H1 (cell line): ENCODE measurements around the gene HPS6. TPM values are rescaled to one million over a fixed set of nuclear protein-coding genes. Genes with fewer than 3 reads are reported as not detected.

Experiments used
- CTCF ChIA-PET: fragments of 300-600 bp; sonication (Branson Sonifier 250); formaldehyde crosslinking; loops from one replicate; lab custom pipeline; 2021; ENCODE audit not compliant: partially characterized antibody; lab: Charles Lee
- POLR2A ChIA-PET: fragments of 300-600 bp; sonication (Branson Sonifier 250); formaldehyde crosslinking; loops from one replicate; lab custom pipeline; 2021; ENCODE audit warnings: inconsistent platforms; ENCODE audit not compliant: partially characterized antibody; lab: Charles Lee
- DNase-seq, 2 experiments: peaks; one replicate each; pipeline versions ENCODE4 v3.0.0 to v3.0.0-alpha.2; 2010 to 2022; ENCODE audit warnings: low spot score in 2 of 2, low read depth in 1 of 2, mixed read lengths in 1 of 2
- FAIRE-seq: peaks from 2 replicates; lab custom pipeline; 2011; peaks lifted over from hg19 to GRCh38; lab: Jason Lieb, UNC
- H2AFZ ChIP-seq: 2 replicates; pipeline ENCODE4 v1.8.1; 2012; ENCODE audit warnings: low read length, inconsistent platforms
- H2AK5ac ChIP-seq: 2 replicates; pipeline ENCODE4 v1.6.1; 2013; ENCODE audit warnings: low read depth, low read length
- H2BK120ac ChIP-seq: replicated peaks from 2 replicates; pipeline ENCODE3; 2013; ENCODE audit warnings: low read depth, low read length, inconsistent platforms
- H2BK12ac ChIP-seq: 2 replicates; pipeline ENCODE4 v1.6.1; 2013; ENCODE audit warnings: low read depth, low read length
- H2BK15ac ChIP-seq: 2 replicates; pipeline ENCODE4 v1.6.1; 2013; ENCODE audit warnings: low read length
- H2BK20ac ChIP-seq: 2 replicates; pipeline ENCODE4 v1.6.1; 2013; ENCODE audit warnings: low read length
- H2BK5ac ChIP-seq: 2 replicates; pipeline ENCODE4 v1.6.1; 2013; ENCODE audit warnings: low read depth, low read length
- H3K14ac ChIP-seq: 2 replicates; pipeline ENCODE4 v1.6.1; 2013; ENCODE audit warnings: inconsistent platforms; ENCODE audit not compliant: insufficient read length
- H3K18ac ChIP-seq: 2 replicates; pipeline ENCODE4 v1.6.1; 2013; ENCODE audit warnings: low read length; ENCODE audit errors: extremely low read depth
- H3K23ac ChIP-seq: 2 replicates; pipeline ENCODE4 v1.6.1; 2013; ENCODE audit warnings: inconsistent platforms; ENCODE audit not compliant: insufficient read length
- H3K23me2 ChIP-seq: 2 replicates; pipeline ENCODE4 v1.6.1; 2013; ENCODE audit warnings: low read depth, low read length
- H3K27ac ChIP-seq: 2 replicates; pipeline ENCODE4 v1.6.1; 2011; ENCODE audit warnings: low read depth, low read length, inconsistent platforms
- H3K27me3 ChIP-seq, 4 experiments: replicated peaks in 1 of 4; 1 replicate in 1 of 4; 2 replicates in 3 of 4; pipeline versions ENCODE4 v1.6.1 to v1.8.1; 2011 to 2013; ENCODE audit warnings: low read length in 3 of 4, mild to moderate bottlenecking in 3 of 4, inconsistent platforms in 2 of 4, mixed read lengths in 2 of 4, moderate library complexity in 1 of 4; ENCODE audit not compliant: control insufficient read depth in 3 of 4, insufficient read depth in 3 of 4; ENCODE audit errors: extremely low read depth in 1 of 4
- H3K36me3 ChIP-seq, 4 experiments: 2 replicates each; pipeline versions ENCODE4 v1.6.1 to v1.8.1; 2011 to 2013; ENCODE audit warnings: mild to moderate bottlenecking in 4 of 4, low read length in 3 of 4, moderate library complexity in 2 of 4, control low read depth in 1 of 4, inconsistent platforms in 1 of 4; ENCODE audit not compliant: insufficient read depth in 4 of 4, control insufficient read depth in 2 of 4
- H3K4ac ChIP-seq: replicated peaks from 2 replicates; pipeline ENCODE3; 2013; ENCODE audit warnings: low read length, low read depth, mixed read lengths, inconsistent platforms; ENCODE audit not compliant: insufficient read length
- H3K4me1 ChIP-seq, 4 experiments: replicated peaks in 1 of 4; 1 replicate in 1 of 4; 2 replicates in 3 of 4; pipeline versions ENCODE4 v1.6.1 to v1.8.1; 2011 to 2013; ENCODE audit warnings: low read length in 3 of 4, inconsistent platforms in 2 of 4, mixed read lengths in 1 of 4; ENCODE audit not compliant: insufficient read depth in 4 of 4, control insufficient read depth in 3 of 4
- H3K4me2 ChIP-seq, 2 experiments: 2 replicates each; pipeline versions ENCODE4 v1.6.1 to v1.8.1; 2011 to 2013; ENCODE audit warnings: low read depth in 2 of 2, low read length in 2 of 2, control low read depth in 1 of 2, inconsistent platforms in 1 of 2, mild to moderate bottlenecking in 1 of 2; ENCODE audit not compliant: insufficient read depth in 1 of 2
- H3K4me3 ChIP-seq, 4 experiments: fragments of 200-600, 300-600 bp in 1 of 4; sonication (generic), shearing (Covaris generic), sonication (Bioruptor Twin) in 1 of 4; 2 replicates each; pipeline versions ENCODE4 v1.5.1 to v1.8.1; 2011 to 2016; ENCODE audit warnings: low read length in 4 of 4, low read depth in 3 of 4, control low read depth in 2 of 4, inconsistent platforms in 2 of 4, mild to moderate bottlenecking in 2 of 4, mixed read lengths in 1 of 4, moderate library complexity in 1 of 4; ENCODE audit not compliant: insufficient read depth in 2 of 4; ENCODE audit errors: extremely low read depth in 1 of 4
- H3K56ac ChIP-seq: replicated peaks from 2 replicates; pipeline ENCODE3; 2013; ENCODE audit warnings: low read depth, mild to moderate bottlenecking, mixed read lengths, low read length, inconsistent platforms; ENCODE audit not compliant: insufficient read length
- H3K79me1 ChIP-seq: 2 replicates; pipeline ENCODE4 v1.6.1; 2013; ENCODE audit warnings: low read depth, low read length, control low read depth
- H3K79me2 ChIP-seq, 2 experiments: 2 replicates each; pipeline versions ENCODE4 v1.6.1 to v1.8.1; 2012 to 2013; ENCODE audit warnings: low read length in 2 of 2, mild to moderate bottlenecking in 2 of 2, inconsistent platforms in 1 of 2; ENCODE audit not compliant: insufficient read depth in 2 of 2, control insufficient read depth in 1 of 2
- H3K9ac ChIP-seq, 4 experiments: replicated peaks in 1 of 4; 1 replicate in 1 of 4; 2 replicates in 3 of 4; pipeline versions ENCODE4 v1.6.1 to v1.8.1; 2011 to 2013; ENCODE audit warnings: low read depth in 3 of 4, low read length in 3 of 4, control low read depth in 2 of 4, mild to moderate bottlenecking in 2 of 4, moderate library complexity in 2 of 4, inconsistent platforms in 1 of 4; ENCODE audit errors: extremely low read depth in 1 of 4
- H3K9me3 ChIP-seq, 2 experiments: 2 replicates each; pipeline versions ENCODE4 v1.6.1 to v1.8.1; 2012 to 2013; ENCODE audit warnings: mild to moderate bottlenecking in 2 of 2, moderate library complexity in 2 of 2, control low read depth in 1 of 2, inconsistent platforms in 1 of 2, low read depth in 1 of 2, low read length in 1 of 2, mixed read lengths in 1 of 2; ENCODE audit not compliant: insufficient read depth in 2 of 2
- H4K20me1 ChIP-seq, 2 experiments: replicated peaks in 1 of 2; 2 replicates each; pipeline versions ENCODE3 to v1.8.1; 2011 to 2013; ENCODE audit warnings: inconsistent platforms in 2 of 2, low read length in 2 of 2, mild to moderate bottlenecking in 1 of 2; ENCODE audit not compliant: insufficient read depth in 2 of 2, control insufficient read depth in 1 of 2
- H4K5ac ChIP-seq: 2 replicates; pipeline ENCODE4 v1.6.1; 2013; ENCODE audit warnings: low read length, low read depth, mixed read lengths, inconsistent platforms; ENCODE audit not compliant: insufficient read length
- H4K8ac ChIP-seq: 2 replicates; pipeline ENCODE4 v1.8.0; 2013; ENCODE audit warnings: mild to moderate bottlenecking, moderate library complexity, low read length, inconsistent platforms; ENCODE audit not compliant: insufficient read depth; ENCODE audit errors: extremely low read depth
- H4K91ac ChIP-seq: replicated peaks from 2 replicates; pipeline ENCODE3; 2013; ENCODE audit warnings: low read length, mixed read lengths, inconsistent platforms; ENCODE audit not compliant: insufficient read length
- CBX8 ChIP-seq: fragments of 300-800, 300-1000 bp; sonication (generic); IDR thresholded peaks from 2 replicates; pipeline ENCODE4 v1.7.1; 2016; ENCODE audit warnings: low read depth, low read length, borderline replicate concordance
- CTBP2 ChIP-seq: IDR thresholded peaks from 2 replicates; pipeline ENCODE4 v1.7.0; 2011; ENCODE audit warnings: borderline replicate concordance, mild to moderate bottlenecking, moderate library complexity, mixed read lengths, low read length; ENCODE audit not compliant: insufficient read depth, insufficient read length
- EZH2 ChIP-seq: fragments of 200-600 bp; sonication (generic); IDR thresholded peaks from 2 replicates; pipeline ENCODE4 v1.7.1; 2012; ENCODE audit warnings: low read depth, mild to moderate bottlenecking, moderate library complexity, low read length, inconsistent platforms; ENCODE audit not compliant: severe bottlenecking
- GTF2F1 ChIP-seq: IDR thresholded peaks from 2 replicates; pipeline ENCODE4 v1.6.1; 2012; ENCODE audit warnings: low read depth, low read length, improper control_type of control experiment, borderline replicate concordance
- RAD21 ChIP-seq, 2 experiments: IDR thresholded peaks in 1 of 2; conservative IDR thresholded peaks in 1 of 2; 2 replicates each; pipeline ENCODE4 v1.6.1; 2011; ENCODE audit warnings: low read depth in 2 of 2, low read length in 2 of 2, improper control_type of control experiment in 1 of 2, inconsistent platforms in 1 of 2, mild to moderate bottlenecking in 1 of 2, moderate library complexity in 1 of 2
- RBBP5 ChIP-seq: IDR thresholded peaks from 2 replicates; pipeline ENCODE4 v1.7.1; 2012; ENCODE audit warnings: low read depth, mild to moderate bottlenecking, inconsistent platforms, low read length, moderate library complexity, borderline replicate concordance
- SP1 ChIP-seq: IDR thresholded peaks from 2 replicates; pipeline ENCODE4 v1.6.1; 2011; ENCODE audit warnings: low read depth, low read length
- YY1 ChIP-seq: IDR thresholded peaks from 2 replicates; pipeline ENCODE4 v1.6.1; 2011; ENCODE audit warnings: low read depth, mild to moderate bottlenecking, low read length
- WGBS, 2 experiments: shearing (Covaris generic) in 1 of 2; methylation state at CpG; one replicate each; pipeline versions ENCODE4 v1.1.6 to v1.1.7; 2013 to 2015; ENCODE audit warnings: low lambda C conversion rate in 2 of 2, mixed read lengths in 2 of 2, inconsistent platforms in 1 of 2, low coverage in 1 of 2, missing lambda C conversion rate in 1 of 2; ENCODE audit not compliant: insufficient replicate concordance in 2 of 2, insufficient coverage in 1 of 2, insufficient read length in 1 of 2; ENCODE audit errors: extremely low coverage in 1 of 2, missing lambda C conversion rate in 1 of 2; 5-methylcytosine and 5-hydroxymethylcytosine counted together
- polyA plus RNA-seq, 7 experiments: library from polyadenylated mRNA; depleted of rRNA in 3 of 7; stranded (reverse) in 5 of 7; unstranded in 2 of 7; fragments of >200 nt in 5 of 7; fragments of 200-250 nt in 2 of 7; gene quantifications; 1 replicate in 5 of 7; 2 replicates in 1 of 7; 4 replicates in 1 of 7; pipeline versions ENCODE4 v1.2.1 to v1.2.3, GENCODE V29; 2011 to 2013; ENCODE audit warnings: missing spikeins in 2 of 7, mixed read lengths in 2 of 7
- total RNA-seq: library from RNA; stranded (reverse); fragmentation: NEBNext Ultra II Directional; extraction: Animal tissue kit (Norgen Biotek cat#: 25700); gene quantifications from 2 replicates; pipeline ENCODE4 v1.2.1, GENCODE V29; 2021
- TF ChIP-seq, protein P1 (sequence below): IDR thresholded peaks from 2 replicates; pipeline ENCODE4 v1.6.1; 2011; ENCODE audit warnings: low read length, improper control_type of control experiment

Gene HPS6
- total and polyA plus RNA-seq, 2 of the 8 experiments (the other 6 are each of a cell fraction or from before 2014, with no cell fraction given), result 10.2 to 17.7 TPM

DNA sequence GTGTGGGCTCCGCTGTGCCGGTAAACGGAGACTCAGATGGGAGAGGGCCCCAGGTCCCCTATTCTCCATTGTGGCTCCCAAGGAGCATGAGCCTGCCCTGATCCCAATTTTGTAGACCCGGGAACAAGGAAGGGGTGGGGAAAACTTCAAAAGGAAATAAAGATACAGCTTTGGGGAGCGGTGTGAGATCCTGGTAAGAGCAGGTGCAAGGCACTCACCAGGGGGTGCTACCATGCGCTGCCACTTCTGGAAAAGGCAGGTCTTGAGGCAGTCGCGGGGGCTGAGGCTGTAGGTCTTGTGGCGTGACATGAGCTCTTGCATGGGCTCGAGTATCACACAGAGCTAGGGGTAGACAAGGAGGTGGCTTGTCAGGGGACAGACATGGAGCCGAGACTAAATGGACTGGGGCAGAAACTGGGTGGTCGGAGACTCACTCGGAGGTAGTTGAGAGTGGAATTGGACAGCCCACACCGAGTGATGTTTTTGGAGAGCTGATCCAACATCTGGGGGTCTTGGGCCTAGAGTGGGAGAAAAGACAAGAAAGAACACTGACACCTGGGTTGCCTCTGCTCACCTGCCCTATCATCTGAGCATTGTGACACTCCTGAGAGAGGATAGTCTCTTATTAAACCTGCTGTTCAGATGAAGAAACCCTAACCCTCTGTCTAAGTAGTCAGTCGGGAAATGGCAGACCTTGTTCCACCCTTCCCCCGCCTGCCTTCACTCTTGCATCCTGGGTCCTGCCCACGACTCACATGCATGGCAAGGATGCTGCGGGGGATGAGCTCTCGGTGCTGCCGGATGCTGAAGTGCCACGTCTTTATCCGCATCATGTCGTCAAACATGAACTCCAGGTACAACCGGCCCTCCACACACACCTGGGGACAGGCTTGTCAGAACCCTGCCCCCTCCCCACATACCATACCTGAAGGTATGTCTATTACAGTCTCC is 44.3 kb downstream of the HPS6 start:
- Histone ChIP-seq H3K27ac (no peak overlapping the region), H4K91ac (no peak overlapping the region), H3K4me3 (no peak overlapping the region), H2BK5ac (0 out of 2 replicates have a peak overlapping the region, but pooled peaks have one; percentile 24), H2BK12ac (no peak overlapping the region), H3K9ac (no peak overlapping the region), H3K56ac (no peak overlapping the region), H3K9me3 (no peaks in the 10 kb centered on the region), H3K23me2 (peaks cover 3% of the 10 kb centered on the region; the same call in 1 of the 2 replicates), H2BK15ac (no peak overlapping the region), H3K4me1 (peaks cover 7 to 11% (median 10%) of the 10 kb centered on the region in 4 experiments), H3K18ac (no peak overlapping the region), H3K79me2 (peaks cover 16 to 42% of the 10 kb centered on the region in 2 experiments), H3K36me3 (peaks cover 33 to 64% (median 46%) of the 10 kb centered on the region in 4 experiments), H2BK20ac (no peak overlapping the region), H2AFZ (no peak overlapping the region), H3K4me2 (no peak overlapping the region), H3K23ac (no peak overlapping the region), H4K5ac (no peak overlapping the region), H3K27me3 (no peaks in the 10 kb centered on the region), H4K8ac (peak overlapping the region; percentile 20; the same call in 1 of the 2 replicates), H4K20me1 (peaks cover 39 to 42% of the 10 kb centered on the region in 2 experiments), H3K4ac (no peak overlapping the region), H3K79me1 (peaks cover 17% of the 10 kb centered on the region; the same call in 1 of the 2 replicates), H2BK120ac (no peak overlapping the region), H2AK5ac (no peak overlapping the region), H3K14ac (no peak overlapping the region)
- CTCF ChIA-PET, result interaction anchor here (0.5 to 7.9 kb wide), 12 partner anchors 9 to 1546 kb away, joined by 3 to 86 read pairs (median 6); no protein-coding TSS in a partner anchor
- DNase-seq, result no peak
- no peak for FAIRE-seq
- POLR2A ChIA-PET, result interaction anchor here (0.6 to 1.8 kb wide), 11 partner anchors 7 to 43 kb away, joined by 3 to 6 read pairs (median 4); no protein-coding TSS in a partner anchor
- 90% methylated on average over 24 of the region's 24 CpGs; no CpG with 5 or more reads in 1 of the 2 experiments for WGBS, 2 experiments
- TF ChIP-seq EZH2 (no peak), RBBP5 (no peak), CTBP2 (no peak), GTF2F1 (no peak), CBX8 (no peak), YY1 (no peak), RAD21 (IDR thresholded peaks at IDR 0.05 in 1 of 2, conservative IDR thresholded peaks at IDR 0.05 in 1 of 2; ENCODE audit: low read depth in 2 of 2, low read length in 2 of 2) (no peak), SP1 (no peak)
- TF ChIP-seq, protein P1, sequence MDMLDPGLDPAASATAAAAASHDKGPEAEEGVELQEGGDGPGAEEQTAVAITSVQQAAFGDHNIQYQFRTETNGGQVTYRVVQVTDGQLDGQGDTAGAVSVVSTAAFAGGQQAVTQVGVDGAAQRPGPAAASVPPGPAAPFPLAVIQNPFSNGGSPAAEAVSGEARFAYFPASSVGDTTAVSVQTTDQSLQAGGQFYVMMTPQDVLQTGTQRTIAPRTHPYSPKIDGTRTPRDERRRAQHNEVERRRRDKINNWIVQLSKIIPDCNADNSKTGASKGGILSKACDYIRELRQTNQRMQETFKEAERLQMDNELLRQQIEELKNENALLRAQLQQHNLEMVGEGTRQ, result no peak
